Neural cell (in vitro differentiated cells): ENCODE measurements around the gene GALNT10.

ENCODE experiments used
- EZH2 ChIP-seq: fragments of 200-600, 300-800 bp; shearing (Covaris generic), sonication (generic); IDR thresholded peaks from 2 replicates; pipeline ENCODE4 v1.6.1; 2014; ENCODE audit warnings: antibody characterized with exemption, low read length, borderline replicate concordance, mild to moderate bottlenecking; ENCODE audit not compliant: insufficient read depth, poor library complexity, severe bottlenecking
- POLR2AphosphoS5 ChIP-seq: IDR thresholded peaks from 2 replicates; pipeline ENCODE4 v1.6.1; 2012
- RAD21 ChIP-seq: fragments of 450-650 bp; conservative IDR thresholded peaks from 2 replicates; pipeline ENCODE4 v1.6.1; 2014; ENCODE audit warnings: antibody characterized with exemption, mild to moderate bottlenecking, moderate library complexity
- TF ChIP-seq, protein P1 (sequence below): fragments of 450-650 bp; IDR thresholded peaks from 2 replicates; pipeline ENCODE4 v1.5.1; 2014; ENCODE audit warnings: antibody characterized with exemption, mild to moderate bottlenecking, moderate library complexity; ENCODE audit not compliant: poor library complexity, severe bottlenecking

DNA sequence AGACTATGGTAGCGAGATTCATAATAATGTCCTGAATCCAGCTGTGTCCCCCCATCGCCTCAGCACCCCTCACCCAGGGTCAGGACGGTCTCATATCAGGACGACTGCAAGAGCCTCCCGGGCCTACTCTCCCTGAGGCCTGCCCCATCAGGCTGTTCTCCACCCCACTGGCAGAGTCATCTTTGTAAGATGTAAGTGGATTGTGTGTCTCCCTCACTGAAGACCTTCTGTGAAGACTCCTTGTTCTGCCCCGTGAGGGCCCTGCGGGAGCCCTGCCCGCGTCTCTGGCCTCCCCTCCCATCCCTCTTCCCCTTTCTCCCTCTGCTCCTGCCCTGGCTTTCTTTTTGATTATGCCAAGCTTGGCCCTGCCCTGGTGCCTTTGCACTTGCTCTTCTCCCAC lies 211.4 kb downstream of the GALNT10 start:
- TF ChIP-seq, protein P1, sequence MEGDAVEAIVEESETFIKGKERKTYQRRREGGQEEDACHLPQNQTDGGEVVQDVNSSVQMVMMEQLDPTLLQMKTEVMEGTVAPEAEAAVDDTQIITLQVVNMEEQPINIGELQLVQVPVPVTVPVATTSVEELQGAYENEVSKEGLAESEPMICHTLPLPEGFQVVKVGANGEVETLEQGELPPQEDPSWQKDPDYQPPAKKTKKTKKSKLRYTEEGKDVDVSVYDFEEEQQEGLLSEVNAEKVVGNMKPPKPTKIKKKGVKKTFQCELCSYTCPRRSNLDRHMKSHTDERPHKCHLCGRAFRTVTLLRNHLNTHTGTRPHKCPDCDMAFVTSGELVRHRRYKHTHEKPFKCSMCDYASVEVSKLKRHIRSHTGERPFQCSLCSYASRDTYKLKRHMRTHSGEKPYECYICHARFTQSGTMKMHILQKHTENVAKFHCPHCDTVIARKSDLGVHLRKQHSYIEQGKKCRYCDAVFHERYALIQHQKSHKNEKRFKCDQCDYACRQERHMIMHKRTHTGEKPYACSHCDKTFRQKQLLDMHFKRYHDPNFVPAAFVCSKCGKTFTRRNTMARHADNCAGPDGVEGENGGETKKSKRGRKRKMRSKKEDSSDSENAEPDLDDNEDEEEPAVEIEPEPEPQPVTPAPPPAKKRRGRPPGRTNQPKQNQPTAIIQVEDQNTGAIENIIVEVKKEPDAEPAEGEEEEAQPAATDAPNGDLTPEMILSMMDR, result no peak
- TF ChIP-seq POLR2AphosphoS5, result no peak
- TF ChIP-seq RAD21, result no peak
- no peak for TF ChIP-seq EZH2
